ENCODE results near the gene PEX14. TPM values are rescaled to one million over a fixed set of nuclear protein-coding genes. Genes with fewer than 3 reads are reported as not detected.

The PEX14 gene
- total and polyA plus RNA-seq, 2 donors (not counting 3 experiments of a cell fraction or from before 2014, with no cell fraction given), result 19.5 to 26.5 TPM

GRCh38 chr1:10489291-10490055 lies 14.7 kb downstream of the PEX14 start:
- Histone ChIP-seq H3K27me3 (ENCODE audit: control insufficient read depth in 2 of 2, insufficient read depth in 2 of 2, low read length in 2 of 2) (no peaks in the 10 kb centered on the region), H3K36me3 (ENCODE audit: control insufficient read depth in 2 of 2, extremely low read depth in 1 of 2, insufficient read depth in 2 of 2, low read length in 2 of 2) (no peaks in the 10 kb centered on the region), H3K4me3 (replicated peaks in 1 of 3; ENCODE audit: insufficient read depth in 1 of 3, low read depth in 1 of 3, low read length in 3 of 3) (no peak overlapping the region), H3K9me1 (replicated peaks; ENCODE audit: control insufficient read depth, extremely low read depth, insufficient read depth, low read length) (no peaks in the 10 kb centered on the region), H3K9me3 (replicated peaks; ENCODE audit: control insufficient read depth, insufficient read depth, low read length) (no peaks in the 10 kb centered on the region), H2AFZ (ENCODE audit: low read depth, low read length) (no peak overlapping the region), H3K4me1 (ENCODE audit: control insufficient read depth, extremely low read depth, insufficient read depth, low read length) (no peaks in the 10 kb centered on the region), H3K27ac (ENCODE audit: insufficient read depth, low read depth, low read length) (no peak overlapping the region), H4K20me1 (replicated peaks; ENCODE audit: control insufficient read depth, extremely low read depth, insufficient read depth, low read length) (no peaks in the 10 kb centered on the region), H3K4me2 (ENCODE audit: insufficient read depth, low read length) (no peak overlapping the region), H3K79me2 (ENCODE audit: control insufficient read depth, insufficient read depth, low read length) (peaks cover 27% of the 10 kb centered on the region), H3K9ac (replicated peaks; ENCODE audit: extremely low read depth, insufficient read depth, low read length) (no peak overlapping the region)
- intact Hi-C loops (cut with micrococcal nuclease) (no loop called here), dilution Hi-C loops (cut with MboI; ENCODE audit: extremely low pct_ligation_motif_present, low sequenced_read_pairs) (no loop called here)
- ChIA-PET CTCF (no interaction called here), POLR2A (no interaction called here)
- no TSS peak for BruUV-seq (replicated peaks)
- FAIRE-seq, result no peak
- no peak for TF ChIP-seq GATA2 (IDR thresholded peaks at IDR 0.05; ENCODE audit: insufficient read depth, insufficient read length, low read depth, low read length)
- no peak for TF ChIP-seq CTCF (IDR thresholded peaks at IDR 0.05; ENCODE audit: extremely low read depth in 1 of 2, insufficient read depth in 1 of 2, low read depth in 1 of 2, low read length in 2 of 2)
- no peak for TF ChIP-seq MYC (IDR thresholded peaks at IDR 0.05; ENCODE audit: low read depth, low read length)
- TF ChIP-seq POLR2AphosphoS5 (IDR thresholded peaks at IDR 0.05; ENCODE audit: insufficient read depth, low read depth, low read length), result no peak
- TF ChIP-seq EZH2 (IDR thresholded peaks at IDR 0.05; ENCODE audit: borderline replicate concordance, low read depth, low read length, severe bottlenecking), result no peak
- TF ChIP-seq FOS (IDR thresholded peaks at IDR 0.05; ENCODE audit: borderline replicate concordance, insufficient read depth, low read length), result no peak
- no peak for TF ChIP-seq JUN (IDR thresholded peaks at IDR 0.05; ENCODE audit: borderline replicate concordance, insufficient read depth, insufficient read length, low read depth)
- TF ChIP-seq POLR2A (IDR thresholded peaks at IDR 0.05; ENCODE audit: low read depth, low read length), result no peak
- no peak for TF ChIP-seq MAX (IDR thresholded peaks at IDR 0.05; ENCODE audit: insufficient read depth, insufficient read length)
- DNase-seq (ENCODE audit: low read depth, low spot score), result no peak

All from endothelial cell of umbilical vein (primary cell).